ENCODE measurements around the gene PRLHR.

Gene PRLHR

DNA sequence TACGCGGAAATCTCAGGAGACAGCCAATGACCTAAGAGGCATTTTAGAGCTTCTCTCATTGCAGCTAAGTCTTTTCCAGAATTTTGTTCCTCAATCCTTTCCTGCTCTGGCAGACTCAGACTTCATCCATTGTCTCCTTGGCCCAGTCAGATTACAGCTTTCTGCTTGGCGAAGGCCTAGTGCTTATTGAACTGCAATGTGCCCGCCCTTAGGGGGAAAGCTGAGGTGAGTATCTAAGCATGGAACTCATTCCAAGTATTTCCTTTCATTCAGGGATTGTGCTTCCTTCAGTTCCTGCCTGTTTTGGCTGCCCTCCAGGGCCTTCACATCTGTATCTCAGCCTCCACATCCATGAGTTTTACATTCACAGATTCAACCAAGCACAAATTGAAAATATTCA is 37.5 kb downstream of the PRLHR start:
- no peak for DNase-seq

DNA sequence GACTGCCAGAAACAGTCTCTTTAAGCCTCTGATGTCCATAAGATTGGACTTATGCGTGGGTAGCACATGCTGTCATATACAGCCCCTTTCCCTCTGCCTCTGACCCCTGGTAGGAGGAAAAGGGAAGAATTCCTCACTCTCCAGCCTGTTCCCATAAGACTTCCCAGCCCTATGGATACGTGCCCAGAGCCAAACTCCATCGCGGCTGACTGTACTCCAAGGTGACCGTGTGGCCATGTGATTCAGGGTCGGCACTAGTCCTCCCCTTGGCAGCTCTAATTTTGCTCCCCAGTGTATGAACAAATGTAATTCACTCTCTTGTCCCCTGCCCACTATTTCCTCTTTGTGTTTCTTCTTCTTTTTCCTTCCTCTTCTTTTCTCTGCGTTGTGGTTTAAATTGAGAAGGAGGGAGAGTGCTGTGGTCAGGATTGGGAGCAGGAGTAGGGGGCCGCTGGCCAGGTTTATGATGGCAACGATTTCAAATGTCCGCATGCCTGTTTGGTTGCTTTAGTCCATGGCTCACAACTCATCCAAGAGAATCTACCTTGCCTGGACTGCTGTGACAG is 43.8 kb downstream of the PRLHR start:
- no peak for DNase-seq

DNA sequence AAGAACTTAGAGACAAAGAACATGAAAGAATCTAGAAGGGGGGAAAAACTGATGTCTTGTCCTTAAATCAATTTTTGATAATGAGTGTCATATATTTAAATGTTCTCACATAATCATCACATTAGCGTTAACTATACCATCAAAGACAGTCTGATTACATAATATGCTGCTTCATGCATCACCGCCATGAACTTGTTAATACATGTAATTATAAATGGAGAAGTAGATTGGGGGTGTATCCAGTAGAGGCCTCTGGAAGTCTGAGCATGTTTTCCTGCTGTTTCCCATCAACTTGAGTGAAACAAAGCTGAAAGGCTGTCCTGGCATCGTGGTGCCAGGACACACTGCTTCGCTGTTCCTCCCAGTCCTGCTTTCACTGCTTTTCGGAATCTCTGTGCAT is 48.2 kb downstream of the PRLHR start:
- DNase-seq, result no peak

DNA sequence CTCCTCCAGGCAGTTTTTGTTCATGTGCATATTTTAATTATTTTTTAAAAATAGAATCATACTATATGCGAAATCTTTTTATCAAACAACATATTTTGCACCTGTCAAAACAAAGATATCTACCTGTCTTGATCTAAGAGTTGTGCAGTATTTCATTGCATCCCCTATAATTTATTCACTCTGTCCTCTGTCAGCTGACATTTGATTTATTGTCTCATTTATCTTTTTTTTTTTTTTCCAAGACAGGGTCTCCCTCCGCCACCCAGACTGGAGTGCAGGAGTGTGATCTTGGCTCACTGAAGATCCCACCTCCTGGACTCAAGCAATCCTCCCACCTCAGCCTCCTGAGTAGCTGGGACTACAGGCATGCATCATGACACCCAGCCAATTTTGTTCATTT is 49.0 kb downstream of the PRLHR start:
- no peak for DNase-seq

DNA sequence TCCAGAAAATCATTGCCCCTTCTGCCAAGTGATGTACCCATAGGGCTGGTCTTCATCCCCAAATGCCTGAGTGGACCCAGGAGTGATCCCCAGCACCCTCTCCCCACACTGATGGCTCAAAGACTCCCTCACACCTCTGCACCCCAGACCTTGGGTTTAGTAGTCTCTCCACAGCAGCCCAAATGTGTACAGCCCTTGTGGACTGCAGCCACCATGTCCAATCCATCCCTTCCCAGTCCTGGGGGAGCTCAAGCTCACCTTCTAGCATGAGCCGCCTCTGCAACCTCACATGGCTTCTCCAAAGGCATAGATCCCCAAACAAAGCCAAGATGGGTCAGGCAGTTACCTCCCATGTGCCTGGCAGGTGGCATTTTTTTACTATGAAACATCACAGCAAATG is 50.1 kb downstream of the PRLHR start:
- DNase-seq, result no peak

DNA sequence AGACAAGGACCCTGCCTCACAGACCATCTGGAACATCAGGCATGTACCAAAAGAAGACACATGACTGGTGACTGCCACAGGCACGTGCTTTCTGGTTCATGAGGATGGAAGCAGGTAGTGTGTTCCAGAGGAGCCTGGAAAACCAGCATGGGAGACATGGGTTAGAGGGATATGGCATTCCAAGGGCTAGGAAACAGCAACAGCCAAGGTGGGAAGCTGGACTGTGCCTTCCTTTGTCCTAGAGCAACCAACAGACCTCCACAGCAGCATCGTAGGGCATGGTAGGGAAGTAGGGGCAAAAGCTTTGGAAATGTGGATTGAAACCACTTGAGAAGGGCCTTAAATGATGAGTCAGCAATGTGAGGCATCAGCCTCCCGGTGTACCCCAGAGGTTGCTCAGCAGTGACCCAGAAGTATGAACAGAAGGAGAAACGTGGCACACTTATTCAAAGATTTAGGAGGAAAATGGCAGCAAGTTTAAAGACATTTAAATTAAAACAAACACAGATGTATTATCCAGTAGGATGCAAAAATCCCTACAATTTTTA is 51.0 kb downstream of the PRLHR start:
- no peak for DNase-seq

DNA sequence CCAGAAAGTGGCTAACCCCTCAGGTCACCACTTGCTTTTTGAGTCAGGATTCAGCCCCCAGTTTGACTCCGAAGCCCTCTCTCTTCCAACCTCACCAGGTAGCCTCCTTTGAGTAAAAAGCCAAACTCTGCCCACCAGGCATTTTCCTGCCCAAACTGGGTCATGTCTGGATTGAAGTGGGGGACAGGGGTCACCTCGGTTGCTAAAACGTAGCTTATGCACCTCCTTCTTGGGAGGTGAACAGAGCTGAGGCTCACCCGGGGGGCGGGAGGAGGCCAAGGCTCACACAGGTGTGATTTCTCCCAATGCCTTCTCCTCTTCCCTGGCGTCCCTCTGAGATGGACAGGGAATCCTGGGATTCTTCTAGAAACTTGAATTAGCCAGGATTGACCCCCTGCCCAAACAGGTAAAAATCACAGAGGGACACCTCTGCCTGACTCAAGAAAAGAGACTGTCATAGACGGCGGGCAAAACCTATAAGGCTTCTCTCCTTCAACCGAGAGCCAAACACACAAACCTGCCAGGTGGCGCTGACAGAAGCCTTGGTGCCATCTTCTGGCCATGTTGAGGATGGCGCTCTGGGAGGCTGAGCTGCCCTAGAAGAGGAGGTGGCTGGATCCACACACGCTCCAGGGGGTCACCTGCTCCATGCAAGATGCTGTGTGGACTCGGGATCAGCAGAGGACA is 51.6 kb downstream of the PRLHR start:
- peak; percentile 47 for DNase-seq

DNA sequence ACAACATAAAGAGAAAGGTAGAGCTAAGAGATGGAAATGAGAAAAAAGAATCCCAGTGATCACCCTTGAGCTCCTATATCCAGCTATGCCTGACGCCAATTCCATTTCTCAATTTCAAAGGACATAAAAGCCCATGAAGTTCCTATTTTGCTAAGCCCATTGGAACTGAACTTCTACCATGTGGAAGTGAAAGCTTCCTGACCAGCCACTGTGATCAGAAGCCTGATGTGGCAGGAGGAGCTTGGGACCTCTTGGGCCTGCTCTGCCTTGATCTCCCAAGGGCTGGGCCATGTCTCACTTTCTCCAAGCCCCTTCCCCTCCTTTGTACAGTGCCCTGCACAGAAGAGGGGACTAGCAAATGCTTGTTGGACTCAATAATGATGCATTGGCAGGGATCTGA is 52.7 kb downstream of the PRLHR start:
- DNase-seq, result no peak

DNA sequence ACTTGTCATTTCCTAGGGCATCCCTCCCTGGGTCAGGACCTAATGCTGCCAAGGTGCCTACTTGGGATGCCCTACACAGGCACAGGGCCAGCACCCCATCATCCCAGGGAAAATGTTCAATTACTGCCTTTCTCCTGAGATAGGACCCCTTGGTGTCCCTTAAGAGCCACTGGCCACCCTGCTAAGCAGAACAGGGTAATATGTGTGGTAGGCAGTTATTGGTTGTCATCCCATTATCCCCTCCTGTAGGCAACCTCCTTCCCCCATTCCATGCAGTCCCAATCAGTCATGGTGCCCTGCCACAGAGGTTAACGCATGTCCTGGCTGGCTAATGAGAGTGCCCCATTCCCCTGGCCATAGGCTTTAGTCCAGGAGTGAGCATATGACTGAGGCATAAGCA is 53.2 kb downstream of the PRLHR start:
- no peak for DNase-seq

DNA sequence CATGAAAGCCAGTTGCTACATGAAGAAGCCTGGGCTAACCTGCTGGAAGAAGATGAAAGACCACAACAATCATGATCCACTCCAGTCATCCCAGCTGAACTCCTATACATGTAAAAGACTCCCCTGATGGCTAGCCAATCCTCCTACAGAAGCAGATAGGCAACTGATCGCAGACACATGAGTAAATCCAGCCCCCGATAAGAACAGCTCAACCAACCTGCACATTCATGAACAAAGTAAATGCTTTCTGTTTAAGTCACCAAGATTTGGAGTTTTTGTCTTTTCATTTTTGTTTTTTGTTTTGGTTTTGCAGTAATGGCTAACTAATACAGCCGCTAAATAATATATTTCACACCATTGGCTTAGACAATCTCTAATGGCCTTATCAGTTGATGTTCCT is 53.7 kb downstream of the PRLHR start:
- DNase-seq, result no peak

Data from NCI-H345 (cell line).